ENCODE data around the gene MCC. TPM values are rescaled to one million over a fixed set of nuclear protein-coding genes. Genes with fewer than 3 reads are reported as not detected.

MCC gene
- total RNA-seq, 1 experiment from 2014 or later: 0.41 TPM

DNA sequence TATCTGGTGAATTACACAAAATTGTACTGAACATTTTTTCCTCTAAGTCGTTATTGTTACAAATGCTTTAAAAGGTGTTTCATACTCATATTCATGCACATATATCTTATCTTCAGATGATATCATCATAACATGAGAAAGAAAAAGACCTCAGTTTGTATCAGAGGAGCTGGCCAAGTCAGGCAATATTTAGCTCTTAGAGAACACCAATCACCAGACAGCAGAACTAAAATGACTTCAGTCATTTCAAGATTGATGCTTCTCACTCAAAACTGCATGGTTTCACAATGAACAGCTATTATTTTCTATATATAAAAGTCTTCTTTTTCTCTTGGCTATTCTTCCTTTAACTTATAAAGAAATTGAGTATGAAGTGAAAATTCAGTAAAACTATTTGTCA lies 98.0 kb downstream of the MCC start:
- no peak for ATAC-seq
- no peak overlapping the region for H3K4me3 ChIP-seq (ENCODE audit: low read depth in 2 of 2, low read length in 2 of 2)
- no peaks in the 10 kb centered on the region for H3K9me3 ChIP-seq (ENCODE audit: control insufficient read depth, insufficient read depth, low read depth, low read length)
- ChIA-PET POLR2A (no interaction called here), CTCF (no interaction called here)
- no peaks in the 10 kb centered on the region; the same call in 1 of the 2 replicates for H3K27me3 ChIP-seq (ENCODE audit: control insufficient read depth, insufficient read depth, low read length)
- H3K36me3 ChIP-seq (ENCODE audit: control insufficient read depth, insufficient read depth, low read length): no peaks in the 10 kb centered on the region
- no peak overlapping the region for H3K27ac ChIP-seq (ENCODE audit: low read length)
- H3K4me1 ChIP-seq (ENCODE audit: control insufficient read depth, insufficient read depth, low read length): no peaks in the 10 kb centered on the region
- intact Hi-C loops (cut with micrococcal nuclease; ENCODE audit: unreplicated experiment) (no loop called here), in situ Hi-C loops (cut with HindIII; ENCODE audit: low pct_unique_long_range_greater_than_20kb, low sequenced_read_pairs) (no loop called here)
- no TSS peak for BruUV-seq (replicated peaks)
- DNase-seq (ENCODE audit: low read depth, low spot score): no peak
- TF ChIP-seq, protein P1, sequence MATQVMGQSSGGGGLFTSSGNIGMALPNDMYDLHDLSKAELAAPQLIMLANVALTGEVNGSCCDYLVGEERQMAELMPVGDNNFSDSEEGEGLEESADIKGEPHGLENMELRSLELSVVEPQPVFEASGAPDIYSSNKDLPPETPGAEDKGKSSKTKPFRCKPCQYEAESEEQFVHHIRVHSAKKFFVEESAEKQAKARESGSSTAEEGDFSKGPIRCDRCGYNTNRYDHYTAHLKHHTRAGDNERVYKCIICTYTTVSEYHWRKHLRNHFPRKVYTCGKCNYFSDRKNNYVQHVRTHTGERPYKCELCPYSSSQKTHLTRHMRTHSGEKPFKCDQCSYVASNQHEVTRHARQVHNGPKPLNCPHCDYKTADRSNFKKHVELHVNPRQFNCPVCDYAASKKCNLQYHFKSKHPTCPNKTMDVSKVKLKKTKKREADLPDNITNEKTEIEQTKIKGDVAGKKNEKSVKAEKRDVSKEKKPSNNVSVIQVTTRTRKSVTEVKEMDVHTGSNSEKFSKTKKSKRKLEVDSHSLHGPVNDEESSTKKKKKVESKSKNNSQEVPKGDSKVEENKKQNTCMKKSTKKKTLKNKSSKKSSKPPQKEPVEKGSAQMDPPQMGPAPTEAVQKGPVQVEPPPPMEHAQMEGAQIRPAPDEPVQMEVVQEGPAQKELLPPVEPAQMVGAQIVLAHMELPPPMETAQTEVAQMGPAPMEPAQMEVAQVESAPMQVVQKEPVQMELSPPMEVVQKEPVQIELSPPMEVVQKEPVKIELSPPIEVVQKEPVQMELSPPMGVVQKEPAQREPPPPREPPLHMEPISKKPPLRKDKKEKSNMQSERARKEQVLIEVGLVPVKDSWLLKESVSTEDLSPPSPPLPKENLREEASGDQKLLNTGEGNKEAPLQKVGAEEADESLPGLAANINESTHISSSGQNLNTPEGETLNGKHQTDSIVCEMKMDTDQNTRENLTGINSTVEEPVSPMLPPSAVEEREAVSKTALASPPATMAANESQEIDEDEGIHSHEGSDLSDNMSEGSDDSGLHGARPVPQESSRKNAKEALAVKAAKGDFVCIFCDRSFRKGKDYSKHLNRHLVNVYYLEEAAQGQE (IDR thresholded peaks at IDR 0.05; ENCODE audit: insufficient read depth in 1 of 2, low read depth in 2 of 2, low read length in 1 of 2): no peak
- no peak for TF ChIP-seq SIN3A (IDR thresholded peaks at IDR 0.05; ENCODE audit: borderline replicate concordance, insufficient read depth, low read depth, low read length)

DNA sequence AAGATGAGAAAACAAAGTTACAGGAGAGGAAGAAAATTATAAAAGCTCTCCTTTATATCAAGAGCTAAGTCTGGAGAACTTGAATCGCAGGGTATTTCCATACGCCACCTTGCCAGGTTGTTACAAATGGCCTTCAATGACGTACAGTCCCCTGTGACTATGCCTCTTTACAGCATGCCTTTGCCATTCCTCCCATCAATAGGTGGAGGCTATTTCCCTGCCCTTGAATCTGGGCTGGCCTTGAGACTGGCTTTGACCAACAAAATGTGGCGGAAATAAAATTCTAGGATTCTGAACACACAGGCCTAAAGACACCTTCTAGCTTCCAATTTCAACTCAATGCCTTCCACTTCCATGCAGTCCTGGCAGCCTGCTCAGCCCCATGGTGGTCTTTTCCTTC lies 99.1 kb downstream of the MCC start:
- no peaks in the 10 kb centered on the region for H3K4me1 ChIP-seq (ENCODE audit: control insufficient read depth, insufficient read depth, low read length)
- DNase-seq (ENCODE audit: low read depth, low spot score): no peak
- in situ Hi-C loops (cut with HindIII; ENCODE audit: low pct_unique_long_range_greater_than_20kb, low sequenced_read_pairs) (no loop called here), intact Hi-C loops (cut with micrococcal nuclease; ENCODE audit: unreplicated experiment) (no loop called here)
- ChIA-PET POLR2A (no interaction called here), CTCF (no interaction called here)
- H3K4me3 ChIP-seq (ENCODE audit: low read depth in 2 of 2, low read length in 2 of 2): no peak overlapping the region
- no TSS peak for BruUV-seq (replicated peaks)
- no peaks in the 10 kb centered on the region for H3K9me3 ChIP-seq (ENCODE audit: control insufficient read depth, insufficient read depth, low read depth, low read length)
- no peaks in the 10 kb centered on the region for H3K36me3 ChIP-seq (ENCODE audit: control insufficient read depth, insufficient read depth, low read length)
- H3K27me3 ChIP-seq (ENCODE audit: control insufficient read depth, insufficient read depth, low read length): no peaks in the 10 kb centered on the region; the same call in 1 of the 2 replicates
- H3K27ac ChIP-seq (ENCODE audit: low read length): no peak overlapping the region
- ATAC-seq: no peak
- TF ChIP-seq SIN3A (IDR thresholded peaks at IDR 0.05; ENCODE audit: borderline replicate concordance, insufficient read depth, low read depth, low read length) (no peak), TCF7L2 (IDR thresholded peaks at IDR 0.05; ENCODE audit: low read depth, low read length) (no peak), POLR2AphosphoS5 (IDR thresholded peaks at IDR 0.05; ENCODE audit: low read depth, low read length) (no peak), CTCF (IDR thresholded peaks at IDR 0.05) (no peak)
- TF ChIP-seq, protein P1 (IDR thresholded peaks at IDR 0.05; ENCODE audit: insufficient read depth in 1 of 2, low read depth in 2 of 2, low read length in 1 of 2): no peak

Measured in Panc1 (cell line).